HG03558 (cell line): ENCODE measurements around the gene BTNL2.
"Not testable (repeated sequence)": the region's sequence is repeated elsewhere in the genome, so short reads cannot be mapped to it uniquely, and the experiment has no call there.

Source experiments
- ATAC-seq: cut with Tn5 transposase; IDR thresholded peaks from one replicate; pipeline ENCODE4 v1.9.1; 2021; ENCODE audit warnings: moderate number of reproducible peaks; ENCODE audit not compliant: unreplicated experiment; ENCODE audit errors: extremely low read depth

Gene BTNL2

DNA sequence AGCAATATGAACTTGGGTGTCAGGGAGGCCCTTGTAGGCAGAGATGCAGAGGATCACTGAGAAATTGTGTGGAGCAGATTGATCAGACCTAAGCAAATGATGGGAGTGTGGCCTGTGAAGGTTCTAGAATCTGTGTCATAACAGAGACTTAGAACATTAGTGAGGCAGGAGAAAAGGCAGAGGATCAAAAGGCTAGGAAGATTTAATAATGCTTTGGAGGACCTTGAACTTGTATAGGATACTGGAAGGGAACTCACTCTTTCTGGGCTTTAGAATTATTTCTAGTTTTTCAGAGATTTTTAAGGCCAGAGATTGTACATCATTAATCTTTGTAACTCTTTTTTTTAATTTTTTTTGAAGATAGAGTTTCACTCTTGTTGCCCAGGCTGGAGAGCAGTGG lies 35.2 kb downstream of the BTNL2 start, which contains the start of gene TSBP1:
TSS of gene TSBP1 (minus strand) at position 101 of the 400 bp plus-strand sequence. CDS start 197 bp downstream, outside the sequence.
- ATAC-seq: no peak

DNA sequence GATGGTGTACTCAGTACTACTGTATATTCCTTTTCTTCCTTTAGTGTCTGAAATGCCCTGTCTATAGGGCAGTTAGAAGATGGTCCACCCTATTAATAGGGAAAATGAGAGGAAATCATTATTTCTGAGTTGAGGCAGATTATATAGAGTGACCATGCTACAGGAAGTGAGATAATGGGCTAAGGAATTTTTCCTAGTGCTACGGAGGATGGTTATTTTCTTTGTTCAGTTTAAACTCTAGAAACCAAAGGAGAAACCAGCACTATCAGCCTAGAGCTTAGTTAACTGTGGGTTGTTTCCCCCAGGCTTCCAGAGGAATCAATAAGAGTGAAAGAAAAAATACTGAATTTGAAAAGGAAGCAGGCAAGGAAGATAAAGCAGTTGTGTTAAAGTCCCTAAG lies 35.8 kb downstream of the BTNL2 start:
- no peak for ATAC-seq

GRCh38 chr6:32370505-32370904 lies 36.5 kb downstream of the BTNL2 start:
- no peak for ATAC-seq

- no peak for ATAC-seq
Measured at GRCh38 chr6:32369660-32370059, 37.3 kb downstream of the BTNL2 start.

DNA sequence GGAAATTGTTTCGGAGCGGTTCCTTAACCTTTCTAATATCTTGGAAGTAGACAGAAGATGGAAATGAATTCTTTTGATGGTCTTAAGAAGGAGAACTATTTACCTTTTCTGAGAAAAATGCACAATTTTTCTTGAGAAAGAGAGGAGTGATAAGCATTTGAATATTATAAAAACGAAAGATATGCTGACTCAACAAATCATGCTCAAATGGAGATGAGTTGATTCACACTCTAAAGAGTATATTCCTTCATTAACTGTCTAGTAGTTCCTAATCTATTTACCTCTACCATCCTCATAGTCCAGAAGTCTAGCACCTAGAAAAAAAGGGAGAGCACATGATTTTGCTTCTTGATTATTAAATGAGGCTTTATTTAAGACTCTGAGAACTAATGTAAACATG lies 39.3 kb downstream of the BTNL2 start:
- ATAC-seq: no peak

- not testable (repeated sequence) for ATAC-seq
Measured at GRCh38 chr6:32359225-32359624, 47.8 kb downstream of the BTNL2 start.

DNA sequence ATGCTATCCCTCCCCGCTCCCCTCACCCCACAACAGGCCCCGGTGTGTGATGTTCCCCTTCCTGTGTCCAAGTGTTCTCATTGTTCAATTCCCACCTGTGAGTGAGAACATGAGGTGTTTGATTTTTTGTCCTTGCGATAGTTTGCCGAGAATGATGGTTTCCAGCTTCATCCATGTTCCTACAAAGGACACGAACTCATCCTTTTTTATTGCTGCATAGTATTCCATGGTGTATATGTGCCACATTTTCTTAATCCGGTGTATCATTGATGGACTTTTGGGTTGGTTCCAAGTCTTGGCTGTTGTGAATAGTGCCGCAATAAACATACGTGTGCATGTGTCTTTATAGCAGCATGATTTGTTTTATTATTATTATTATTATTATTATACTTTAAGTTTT lies 48.4 kb downstream of the BTNL2 start:
- ATAC-seq: not testable (repeated sequence)

GRCh38 chr6:32355018-32355417 lies 52.0 kb downstream of the BTNL2 start:
- no peak for ATAC-seq

GRCh38 chr6:32353348-32353747 lies 53.6 kb downstream of the BTNL2 start:
- no peak for ATAC-seq
